Medulla oblongata (tissue), 1 donor: Measurements from ENCODE around the gene LY6G6F.

Source experiments
- DNase-seq: peaks from one replicate; pipeline ENCODE4 v3.0.0-alpha.2; 2015; ENCODE audit errors: extremely low spot score

The LY6G6F gene

GRCh38 chr6:31723245-31723979, 16.7 kb downstream of the LY6G6F start, which contains the start of gene MPIG6B:
TSS of gene MPIG6B (plus strand) at chr6:31723373. CDS start at chr6:31723384, 11 bp downstream.
- no peak for DNase-seq

GRCh38 chr6:31723980-31724691, 17.5 kb downstream of the LY6G6F start:
- no peak for DNase-seq

GRCh38 chr6:31725502-31726350, 19.1 kb downstream of the LY6G6F start:
- DNase-seq, result no peak

- DNase-seq, result peak; percentile 63
Observed at GRCh38 chr6:31727034-31727716, 20.5 kb downstream of the LY6G6F start.

GRCh38 chr6:31727717-31728671, 21.3 kb downstream of the LY6G6F start:
- DNase-seq, result no peak

GRCh38 chr6:31728767-31729514, 22.3 kb downstream of the LY6G6F start, which contains the start of gene DDAH2:
TSS of gene DDAH2 (minus strand) at chr6:31729299. CDS start at chr6:31729161, 138 bp downstream.
- no peak for DNase-seq

GRCh38 chr6:31729515-31729978, 22.9 kb downstream of the LY6G6F start:
- DNase-seq, result peak; percentile 91

GRCh38 chr6:31729979-31730630, 23.4 kb downstream of the LY6G6F start:
- peak; percentile 89 for DNase-seq

- no peak for DNase-seq
Observed at GRCh38 chr6:31730631-31731086, 24.0 kb downstream of the LY6G6F start.

GRCh38 chr6:31732029-31732428, 25.4 kb downstream of the LY6G6F start:
- no peak for DNase-seq

- no peak for DNase-seq
Observed at GRCh38 chr6:31733734-31734133, 27.1 kb downstream of the LY6G6F start.

GRCh38 chr6:31734247-31734820, 27.7 kb downstream of the LY6G6F start:
- DNase-seq, result no peak

- peak; percentile 33 for DNase-seq
Observed at GRCh38 chr6:31734821-31735406, 28.2 kb downstream of the LY6G6F start.

- peak; percentile 59 for DNase-seq
Observed at GRCh38 chr6:31736021-31736767, 29.5 kb downstream of the LY6G6F start, which contains the start of gene CLIC1. TSS of gene CLIC1 (minus strand) at chr6:31736530. CDS start at chr6:31736300, 230 bp downstream.

GRCh38 chr6:31736768-31737314, 30.2 kb downstream of the LY6G6F start:
- DNase-seq, result no peak

GRCh38 chr6:31737315-31737990, 30.8 kb downstream of the LY6G6F start:
- no peak for DNase-seq
